Thymus (tissue), 11 donors: ENCODE data around the gene P2RY6. TPM values are rescaled to one million over a fixed set of nuclear protein-coding genes. Genes with fewer than 3 reads are reported as not detected.

Experiments used
- DNase-seq, 9 donors: peaks; one replicate each; pipeline ENCODE4 v3.0.0-alpha.2; 2013; ENCODE audit warnings: low spot score in 9 of 9, low read depth in 6 of 9, missing footprints in 1 of 9
- H3K27ac ChIP-seq, 2 donors: one replicate each; pipeline ENCODE4 v1.5.1; 2013; ENCODE audit warnings: control low read depth in 1 of 2, low read depth in 1 of 2, low read length in 1 of 2, mild to moderate bottlenecking in 1 of 2, moderate library complexity in 1 of 2
- H3K27me3 ChIP-seq, 2 donors: one replicate each; pipeline ENCODE4 v1.5.1; 2013; ENCODE audit warnings: low read length in 1 of 2; ENCODE audit not compliant: control insufficient read depth in 2 of 2, insufficient read depth in 1 of 2
- H3K36me3 ChIP-seq, 2 donors: one replicate each; pipeline ENCODE4 v1.5.1; 2013; ENCODE audit warnings: low read length in 1 of 2, mild to moderate bottlenecking in 1 of 2, moderate library complexity in 1 of 2; ENCODE audit not compliant: control insufficient read depth in 2 of 2, insufficient read depth in 2 of 2
- H3K4me1 ChIP-seq, 2 donors: one replicate each; pipeline ENCODE4 v1.5.1; 2013; ENCODE audit warnings: low read length in 2 of 2; ENCODE audit not compliant: control insufficient read depth in 2 of 2, insufficient read depth in 2 of 2
- H3K4me3 ChIP-seq, 2 donors: one replicate each; pipeline ENCODE4 v1.5.1; 2013; ENCODE audit warnings: low read length in 2 of 2, control low read depth in 1 of 2, mild to moderate bottlenecking in 1 of 2
- H3K9me3 ChIP-seq, 2 donors: one replicate each; pipeline ENCODE4 v1.5.1; 2013; ENCODE audit warnings: low read length in 1 of 2, mild to moderate bottlenecking in 1 of 2; ENCODE audit not compliant: control insufficient read depth in 2 of 2, insufficient read depth in 1 of 2
- WGBS: extraction: QIAGEN DNeasy Blood & Tissue Kit; methylation state at CpG from one replicate; pipeline ENCODE4 v1.1.7; 2013; 5-methylcytosine and 5-hydroxymethylcytosine counted together
- polyA plus RNA-seq: library from polyadenylated mRNA; stranded (reverse); fragments of 200-250 nt; gene quantifications from one replicate; pipeline ENCODE4 v1.2.3, GENCODE V29; 2013
- total RNA-seq: library from RNA; stranded (reverse); fragments of 120-200 nt; gene quantifications from one replicate; pipeline ENCODE4 v1.2.4, GENCODE V29; 2013
- donor health status: healthy.

Gene P2RY6
- total and polyA plus RNA-seq, 2 donors, result 1.3 to 2.9 TPM

- H3K4me1 ChIP-seq, result peaks cover 0 to 22% of the 10 kb centered on the region in 2 donors
- H3K4me3 ChIP-seq, result no peak overlapping the region
- H3K27me3 ChIP-seq, result no peaks in the 10 kb centered on the region
- H3K36me3 ChIP-seq, result no peaks in the 10 kb centered on the region
- no peaks in the 10 kb centered on the region for H3K9me3 ChIP-seq
- no peak for DNase-seq
- no peak overlapping the region for H3K27ac ChIP-seq
- WGBS, result 96% methylated on average over 3 of the region's 3 CpGs
These were observed 19.1 kb downstream of the P2RY6 start for GRCh38 chr11:73291196-73291595.

- WGBS, result 95% methylated on average over 12 of the region's 12 CpGs
- H3K9me3 ChIP-seq, result no peaks in the 10 kb centered on the region
- no peak overlapping the region for H3K4me3 ChIP-seq
- peaks cover 0 to 22% of the 10 kb centered on the region in 2 donors for H3K4me1 ChIP-seq
- no peaks in the 10 kb centered on the region for H3K36me3 ChIP-seq
- no peaks in the 10 kb centered on the region for H3K27me3 ChIP-seq
- no peak overlapping the region for H3K27ac ChIP-seq
- no peak for DNase-seq
These were observed 19.8 kb downstream of the P2RY6 start for GRCh38 chr11:73291781-73292524.

- H3K27me3 ChIP-seq, result no peaks in the 10 kb centered on the region
- DNase-seq, result no peak
- H3K4me1 ChIP-seq, result peaks cover 0 to 18% of the 10 kb centered on the region in 2 donors
- WGBS, result 70% methylated on average over 5 of the region's 5 CpGs
- H3K36me3 ChIP-seq, result no peaks in the 10 kb centered on the region
- H3K9me3 ChIP-seq, result no peaks in the 10 kb centered on the region
- H3K4me3 ChIP-seq, result no peak overlapping the region
- no peak overlapping the region for H3K27ac ChIP-seq
These were observed 20.4 kb downstream of the P2RY6 start for GRCh38 chr11:73292525-73292894.

- H3K27ac ChIP-seq, result no peak overlapping the region
- H3K9me3 ChIP-seq, result no peaks in the 10 kb centered on the region
- DNase-seq, result no peak
- H3K27me3 ChIP-seq, result no peaks in the 10 kb centered on the region
- no peaks in the 10 kb centered on the region for H3K36me3 ChIP-seq
- 96% methylated on average over 4 of the region's 4 CpGs for WGBS
- H3K4me1 ChIP-seq, result peaks cover 0 to 11% of the 10 kb centered on the region in 2 donors
- no peak overlapping the region for H3K4me3 ChIP-seq
These were observed 21.3 kb downstream of the P2RY6 start for GRCh38 chr11:73293356-73293936.

GRCh38 chr11:73294604-73295003, 22.5 kb downstream of the P2RY6 start:
- no peaks in the 10 kb centered on the region for H3K36me3 ChIP-seq
- H3K4me3 ChIP-seq, result no peak overlapping the region
- no peaks in the 10 kb centered on the region for H3K9me3 ChIP-seq
- no peaks in the 10 kb centered on the region for H3K27me3 ChIP-seq
- peaks cover 0 to under 1% of the 10 kb centered on the region in 2 donors for H3K4me1 ChIP-seq
- no peak for DNase-seq
- no peak overlapping the region for H3K27ac ChIP-seq

- no peak overlapping the region for H3K4me3 ChIP-seq
- DNase-seq, result peak in 7 of 9 donors; percentile 52 to 82 (median 65)
- no peaks in the 10 kb centered on the region for H3K27me3 ChIP-seq
- WGBS, result 45% methylated on average over 12 of the region's 12 CpGs
- no peaks in the 10 kb centered on the region for H3K4me1 ChIP-seq
- H3K9me3 ChIP-seq, result no peaks in the 10 kb centered on the region
- H3K27ac ChIP-seq, result no peak overlapping the region
- H3K36me3 ChIP-seq, result no peaks in the 10 kb centered on the region
These were observed 23.3 kb downstream of the P2RY6 start for GRCh38 chr11:73295241-73295995.

- WGBS, result 96% methylated on average over 3 of the region's 3 CpGs
- no peaks in the 10 kb centered on the region for H3K27me3 ChIP-seq
- no peaks in the 10 kb centered on the region for H3K4me1 ChIP-seq
- no peaks in the 10 kb centered on the region for H3K9me3 ChIP-seq
- H3K27ac ChIP-seq, result no peak overlapping the region
- no peak for DNase-seq
- no peak overlapping the region for H3K4me3 ChIP-seq
- H3K36me3 ChIP-seq, result no peaks in the 10 kb centered on the region
These were observed 23.8 kb downstream of the P2RY6 start for GRCh38 chr11:73295996-73296318.

GRCh38 chr11:73296501-73297230, 24.5 kb downstream of the P2RY6 start:
- WGBS, result 95% methylated on average over 35 of the region's 35 CpGs
- H3K9me3 ChIP-seq, result no peaks in the 10 kb centered on the region
- no peaks in the 10 kb centered on the region for H3K36me3 ChIP-seq
- H3K27ac ChIP-seq, result no peak overlapping the region
- no peaks in the 10 kb centered on the region for H3K4me1 ChIP-seq
- no peak for DNase-seq
- no peaks in the 10 kb centered on the region for H3K27me3 ChIP-seq
- H3K4me3 ChIP-seq, result no peak overlapping the region

GRCh38 chr11:73297231-73297590, 25.1 kb downstream of the P2RY6 start:
- no peak overlapping the region for H3K4me3 ChIP-seq
- H3K27me3 ChIP-seq, result no peaks in the 10 kb centered on the region
- 98% methylated on average over 18 of the region's 18 CpGs for WGBS
- no peaks in the 10 kb centered on the region for H3K4me1 ChIP-seq
- H3K27ac ChIP-seq, result no peak overlapping the region
- no peaks in the 10 kb centered on the region for H3K36me3 ChIP-seq
- no peak for DNase-seq
- no peaks in the 10 kb centered on the region for H3K9me3 ChIP-seq
